H9 (cell line): Measurements from ENCODE around the gene KIAA0825. TPM values are rescaled to one million over a fixed set of nuclear protein-coding genes. Genes with fewer than 3 reads are reported as not detected.
A peak's percentile ranks its signal among the peaks of the same experiment; 100 is the strongest.

Experiments used
- DNase-seq: peaks from one replicate; pipeline ENCODE4 v3.0.0-alpha.2; 2017
- H2AFZ ChIP-seq: one replicate; pipeline ENCODE4 v1.6.1; 2013; ENCODE audit warnings: mild to moderate bottlenecking, low read length, control low read depth, moderate library complexity
- H2AK5ac ChIP-seq: 2 replicates; pipeline ENCODE4 v1.6.1; 2013; ENCODE audit warnings: low read length, control low read depth, mixed read lengths; ENCODE audit not compliant: insufficient read length
- H2BK120ac ChIP-seq: one replicate; pipeline ENCODE4 v1.6.1; 2013; ENCODE audit warnings: low read depth, mild to moderate bottlenecking, low read length, control low read depth, inconsistent platforms; ENCODE audit not compliant: poor library complexity, severe bottlenecking
- H2BK12ac ChIP-seq: 2 replicates; pipeline ENCODE4 v1.6.1; 2013; ENCODE audit warnings: low read length, control low read depth, mixed read lengths, low read depth; ENCODE audit not compliant: insufficient read length
- H2BK15ac ChIP-seq: 2 replicates; pipeline ENCODE4 v1.6.1; 2013; ENCODE audit warnings: low read depth, low read length, control low read depth
- H2BK20ac ChIP-seq: one replicate; pipeline ENCODE4 v1.6.1; 2013; ENCODE audit warnings: low read depth, mild to moderate bottlenecking, low read length, control low read depth, inconsistent platforms; ENCODE audit not compliant: poor library complexity, severe bottlenecking
- H2BK5ac ChIP-seq: 2 replicates; pipeline ENCODE4 v1.6.1; 2013; ENCODE audit warnings: low read length, control low read depth, mixed read lengths; ENCODE audit not compliant: insufficient read length
- H3K14ac ChIP-seq: 2 replicates; pipeline ENCODE4 v1.6.1; 2013; ENCODE audit warnings: low read length, control low read depth; ENCODE audit not compliant: insufficient read depth
- H3K18ac ChIP-seq: 2 replicates; pipeline ENCODE4 v1.6.1; 2013; ENCODE audit warnings: low read depth, mild to moderate bottlenecking, mixed read lengths, low read length, control low read depth; ENCODE audit not compliant: insufficient read length
- H3K23ac ChIP-seq: 2 replicates; pipeline ENCODE4 v1.6.1; 2013; ENCODE audit warnings: low read length, control low read depth, mixed read lengths, low read depth; ENCODE audit not compliant: insufficient read length
- H3K23me2 ChIP-seq: 2 replicates; pipeline ENCODE4 v1.6.1; 2013; ENCODE audit warnings: low read depth, mild to moderate bottlenecking, mixed read lengths, low read length, control low read depth; ENCODE audit not compliant: insufficient read length, poor library complexity, severe bottlenecking
- H3K27ac ChIP-seq: 2 replicates; pipeline ENCODE4 v1.5.1; 2013; ENCODE audit warnings: low read length, control low read depth, mixed read lengths, low read depth; ENCODE audit not compliant: insufficient read length
- H3K27me3 ChIP-seq: 2 replicates; pipeline ENCODE4 v1.6.1; 2013; ENCODE audit warnings: low read length, control low read depth, inconsistent platforms; ENCODE audit not compliant: insufficient read depth
- H3K4ac ChIP-seq: 2 replicates; pipeline ENCODE4 v1.6.1; 2013; ENCODE audit warnings: low read depth, mild to moderate bottlenecking, control low read depth, inconsistent platforms, low read length, moderate library complexity
- H3K4me1 ChIP-seq: 2 replicates; pipeline ENCODE4 v1.6.1; 2013; ENCODE audit warnings: low read length, control low read depth, inconsistent platforms; ENCODE audit not compliant: insufficient read depth
- H3K4me2 ChIP-seq: 2 replicates; pipeline ENCODE4 v1.6.1; 2013; ENCODE audit warnings: low read length, control low read depth, mixed read lengths; ENCODE audit not compliant: insufficient read length, insufficient read depth
- H3K56ac ChIP-seq: 2 replicates; pipeline ENCODE4 v1.6.1; 2013; ENCODE audit warnings: low read depth, mild to moderate bottlenecking, mixed read lengths, low read length, control low read depth; ENCODE audit not compliant: insufficient read length
- H3K79me1 ChIP-seq: 2 replicates; pipeline ENCODE4 v1.6.1; 2013; ENCODE audit warnings: low read depth, mild to moderate bottlenecking, moderate library complexity, low read length, control low read depth, inconsistent platforms; ENCODE audit not compliant: insufficient read depth, poor library complexity, severe bottlenecking
- H3K79me2 ChIP-seq: 2 replicates; pipeline ENCODE4 v1.6.1; 2013; ENCODE audit warnings: low read length, control low read depth, inconsistent platforms; ENCODE audit not compliant: insufficient read depth
- H3K9ac ChIP-seq: 2 replicates; pipeline ENCODE4 v1.6.1; 2013; ENCODE audit warnings: low read length, control low read depth, mixed read lengths; ENCODE audit not compliant: insufficient read length; ENCODE audit errors: extremely low read depth
- H3K9me3 ChIP-seq: one replicate; pipeline ENCODE4 v1.6.1; 2013; ENCODE audit warnings: low read depth, low read length, inconsistent platforms; ENCODE audit not compliant: control insufficient read depth
- H3T11ph ChIP-seq: one replicate; pipeline ENCODE4 v1.6.1; 2013; ENCODE audit warnings: mild to moderate bottlenecking, low read length, control low read depth, inconsistent platforms
- H4K20me1 ChIP-seq: one replicate; pipeline ENCODE4 v1.6.1; 2013; ENCODE audit not compliant: control insufficient read depth, insufficient read length, insufficient read depth
- H4K5ac ChIP-seq: 2 replicates; pipeline ENCODE4 v1.6.1; 2013; ENCODE audit warnings: low read depth, mild to moderate bottlenecking, mixed read lengths, low read length, control low read depth; ENCODE audit not compliant: insufficient read length
- H4K8ac ChIP-seq: replicated peaks from 2 replicates; pipeline ENCODE4 v1.6.1; 2013; ENCODE audit warnings: low read length, control low read depth, mixed read lengths, low read depth; ENCODE audit not compliant: insufficient read length
- H4K91ac ChIP-seq: 2 replicates; pipeline ENCODE4 v1.6.1; 2013; ENCODE audit warnings: low read depth, mild to moderate bottlenecking, moderate library complexity, mixed read lengths, low read length, control low read depth; ENCODE audit not compliant: insufficient read length
- H3K27ac Mint-ChIP-seq, 3 experiments: 2 replicates in 2 of 3; 3 replicates in 1 of 3; pipeline ENCODE4 v1.8.0; 2020 to 2021; ENCODE audit warnings: mixed read lengths in 3 of 3, mild to moderate bottlenecking in 1 of 3, moderate library complexity in 1 of 3
- H3K27me3 Mint-ChIP-seq: 2 replicates; pipeline ENCODE4 v1.8.0; 2021; ENCODE audit warnings: low read depth, mild to moderate bottlenecking, moderate library complexity, mixed read lengths
- H3K36me3 Mint-ChIP-seq, 3 experiments: 2 replicates in 2 of 3; 3 replicates in 1 of 3; pipeline ENCODE4 v1.8.0; 2020 to 2021; ENCODE audit warnings: low read depth in 3 of 3, mixed read lengths in 3 of 3; ENCODE audit not compliant: insufficient read depth in 1 of 3
- H3K4me1 Mint-ChIP-seq, 2 experiments: 2 replicates each; pipeline ENCODE4 v1.8.0; 2020; ENCODE audit warnings: mixed read lengths in 2 of 2
- H3K4me3 Mint-ChIP-seq, 2 experiments: 2 replicates in 1 of 2; 3 replicates in 1 of 2; pipeline ENCODE4 v1.8.0; 2020 to 2021; ENCODE audit warnings: mild to moderate bottlenecking in 2 of 2, mixed read lengths in 2 of 2, moderate library complexity in 1 of 2
- H3K9me3 Mint-ChIP-seq, 2 experiments: 2 replicates in 1 of 2; 3 replicates in 1 of 2; pipeline ENCODE4 v1.8.0; 2020; ENCODE audit warnings: mild to moderate bottlenecking in 2 of 2, mixed read lengths in 2 of 2, moderate library complexity in 1 of 2
- CTCF ChIP-seq: fragments of 200-600 bp; sonication (generic); conservative IDR thresholded peaks from 3 replicates; pipeline ENCODE4 v1.8.0; 2021; ENCODE audit warnings: antibody characterized with exemption, mild to moderate bottlenecking
- WGBS: extraction: QIAGEN DNeasy Blood & Tissue Kit; methylation state at CpG from one replicate; pipeline ENCODE4 v1.1.7; 2013; ENCODE audit warnings: missing lambda C conversion rate, low lambda C conversion rate, mixed read lengths; ENCODE audit not compliant: insufficient read length; ENCODE audit errors: extremely low coverage; 5-methylcytosine and 5-hydroxymethylcytosine counted together
- total RNA-seq: library from RNA; stranded (reverse); gene quantifications from 2 replicates; pipeline ENCODE4 v1.2.1, GENCODE V29; 2021

Gene KIAA0825
- total RNA-seq, 1 experiment from 2014 or later, result 1.8 TPM

- H3K9me3 ChIP-seq, result no peaks in the 10 kb centered on the region
These were observed 195.6 kb downstream of the KIAA0825 start for GRCh38 chr5:94422812-94423211.

More at GRCh38 chr5:94422812-94423211, 195.6 kb downstream of the KIAA0825 start:
- Histone ChIP-seq H2BK15ac (no peak overlapping the region), H2BK20ac (no peak overlapping the region), H3K9ac (no peak overlapping the region), H3K79me2 (no peaks in the 10 kb centered on the region), H3K23ac (no peak overlapping the region), H3K23me2 (no peaks in the 10 kb centered on the region), H3K27ac (no peak overlapping the region), H4K91ac (no peak overlapping the region), H3K18ac (no peak overlapping the region), H4K20me1 (no peaks in the 10 kb centered on the region), H3K56ac (no peak overlapping the region), H4K5ac (no peak overlapping the region), H3K4me1 (no peaks in the 10 kb centered on the region; the same call in none of the 2 replicates), H3T11ph (no peak overlapping the region), H3K27me3 (no peaks in the 10 kb centered on the region), H2BK120ac (no peak overlapping the region), H3K14ac (no peak overlapping the region), H3K4ac (no peak overlapping the region), H3K4me2 (no peak overlapping the region), H3K79me1 (no peaks in the 10 kb centered on the region), H4K8ac (no peak overlapping the region), H2BK12ac (no peak overlapping the region), H2BK5ac (no peak overlapping the region), H2AK5ac (no peak overlapping the region), H2AFZ (no peak overlapping the region)
- H3K27me3 Mint-ChIP-seq, result no peaks in the 10 kb centered on the region
- no CpG with 5 or more reads among the region's 3 CpGs for WGBS
- no peak for DNase-seq
- no peak for TF ChIP-seq CTCF
- H3K36me3 Mint-ChIP-seq, result peaks cover 0 to under 1% (median 0%) of the 10 kb centered on the region in 3 experiments; a peak in 1 of 7 replicates
- peak overlapping the region in 2 of 3 experiments; percentile 16 to 66; a peak in 2 of 7 replicates for H3K27ac Mint-ChIP-seq
- peaks cover 12 to 16% of the 10 kb centered on the region in 2 experiments for H3K4me1 Mint-ChIP-seq
- no peaks in the 10 kb centered on the region for H3K9me3 Mint-ChIP-seq
- H3K4me3 Mint-ChIP-seq, result no peak overlapping the region
